GOT3 (cell line): ENCODE results near the gene SPHK2.
"Not testable (repeated sequence)": the region's sequence is repeated elsewhere in the genome, so short reads cannot be mapped to it uniquely, and the experiment has no call there.

Experiments used
- DNase-seq: peaks from one replicate; lab custom pipeline; 2025; ENCODE audit warnings: mixed read lengths; lab: John Stamatoyannopoulos, UW

The SPHK2 gene

GRCh38 chr19:48660852-48661710 is 41.8 kb downstream of the SPHK2 start:
- peak; percentile 57 for DNase-seq

GRCh38 chr19:48661711-48662090 is 42.4 kb downstream of the SPHK2 start:
- DNase-seq = no peak

- no peak for DNase-seq
Observed at GRCh38 chr19:48663667-48664066, 44.4 kb downstream of the SPHK2 start.

GRCh38 chr19:48664476-48664875 is 45.2 kb downstream of the SPHK2 start:
- DNase-seq = no peak

- DNase-seq = no peak
Observed at GRCh38 chr19:48665786-48666185, 46.5 kb downstream of the SPHK2 start.

- DNase-seq = no peak
Observed at GRCh38 chr19:48668332-48668731, 49.0 kb downstream of the SPHK2 start.

GRCh38 chr19:48668761-48669160 is 49.5 kb downstream of the SPHK2 start:
- no peak for DNase-seq

- DNase-seq = no peak
Observed at GRCh38 chr19:48669903-48670668, 50.8 kb downstream of the SPHK2 start.

GRCh38 chr19:48670699-48671445 is 51.6 kb downstream of the SPHK2 start:
- no peak for DNase-seq

GRCh38 chr19:48671446-48671995 is 52.2 kb downstream of the SPHK2 start:
- DNase-seq = no peak

- DNase-seq = no peak
Observed at GRCh38 chr19:48672994-48673393, 53.7 kb downstream of the SPHK2 start, which contains the start of gene NTN5. Gene NTN5 (minus strand): TSS chr19:48673017. CDS start chr19:48670986, 2,031 bp downstream.

GRCh38 chr19:48673436-48674100 is 54.3 kb downstream of the SPHK2 start:
- DNase-seq = no peak

GRCh38 chr19:48674216-48674809 is 55.0 kb downstream of the SPHK2 start:
- DNase-seq = no peak

GRCh38 chr19:48674921-48675824 is 55.9 kb downstream of the SPHK2 start:
- DNase-seq = peak; percentile 26

- DNase-seq = no peak
Observed at GRCh38 chr19:48676487-48676886, 57.2 kb downstream of the SPHK2 start.

- no peak for DNase-seq
Observed at GRCh38 chr19:48676887-48677286, 57.6 kb downstream of the SPHK2 start.

- no peak for DNase-seq
Observed at GRCh38 chr19:48678201-48678600, 58.9 kb downstream of the SPHK2 start.

- DNase-seq = not testable (repeated sequence)
Observed at GRCh38 chr19:48680006-48680405, 60.7 kb downstream of the SPHK2 start.
